ENCODE measurements around the gene JUNB.

DNA sequence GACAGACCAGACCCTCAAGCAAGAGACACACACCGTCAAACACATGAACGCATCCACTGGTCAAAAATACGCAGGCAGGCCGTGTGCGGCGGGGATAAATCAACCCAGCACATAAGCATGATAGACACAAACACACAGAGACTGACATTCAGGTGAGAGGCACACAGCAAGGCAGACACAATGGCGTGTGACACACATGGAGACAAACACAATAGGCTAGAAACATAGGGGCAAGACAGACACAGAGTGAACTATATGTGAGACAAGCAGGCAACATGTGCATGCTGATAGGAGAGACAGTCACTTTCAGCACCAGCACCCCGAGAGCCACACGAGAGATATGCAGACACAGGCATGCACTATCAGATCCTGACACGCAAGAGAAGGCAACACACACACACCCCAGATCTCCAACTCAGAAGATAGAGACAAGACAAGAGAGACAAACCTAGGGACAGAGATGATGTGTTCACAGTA, 6.9 kb upstream of the JUNB start:
- TF ChIP-seq, protein P1, sequence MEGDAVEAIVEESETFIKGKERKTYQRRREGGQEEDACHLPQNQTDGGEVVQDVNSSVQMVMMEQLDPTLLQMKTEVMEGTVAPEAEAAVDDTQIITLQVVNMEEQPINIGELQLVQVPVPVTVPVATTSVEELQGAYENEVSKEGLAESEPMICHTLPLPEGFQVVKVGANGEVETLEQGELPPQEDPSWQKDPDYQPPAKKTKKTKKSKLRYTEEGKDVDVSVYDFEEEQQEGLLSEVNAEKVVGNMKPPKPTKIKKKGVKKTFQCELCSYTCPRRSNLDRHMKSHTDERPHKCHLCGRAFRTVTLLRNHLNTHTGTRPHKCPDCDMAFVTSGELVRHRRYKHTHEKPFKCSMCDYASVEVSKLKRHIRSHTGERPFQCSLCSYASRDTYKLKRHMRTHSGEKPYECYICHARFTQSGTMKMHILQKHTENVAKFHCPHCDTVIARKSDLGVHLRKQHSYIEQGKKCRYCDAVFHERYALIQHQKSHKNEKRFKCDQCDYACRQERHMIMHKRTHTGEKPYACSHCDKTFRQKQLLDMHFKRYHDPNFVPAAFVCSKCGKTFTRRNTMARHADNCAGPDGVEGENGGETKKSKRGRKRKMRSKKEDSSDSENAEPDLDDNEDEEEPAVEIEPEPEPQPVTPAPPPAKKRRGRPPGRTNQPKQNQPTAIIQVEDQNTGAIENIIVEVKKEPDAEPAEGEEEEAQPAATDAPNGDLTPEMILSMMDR (IDR thresholded peaks at IDR 0.05), result no peak
- no peak for TF ChIP-seq POLR2A (IDR thresholded peaks at IDR 0.05)
